ENCODE measurements around the gene TUBA1A.

DNA sequence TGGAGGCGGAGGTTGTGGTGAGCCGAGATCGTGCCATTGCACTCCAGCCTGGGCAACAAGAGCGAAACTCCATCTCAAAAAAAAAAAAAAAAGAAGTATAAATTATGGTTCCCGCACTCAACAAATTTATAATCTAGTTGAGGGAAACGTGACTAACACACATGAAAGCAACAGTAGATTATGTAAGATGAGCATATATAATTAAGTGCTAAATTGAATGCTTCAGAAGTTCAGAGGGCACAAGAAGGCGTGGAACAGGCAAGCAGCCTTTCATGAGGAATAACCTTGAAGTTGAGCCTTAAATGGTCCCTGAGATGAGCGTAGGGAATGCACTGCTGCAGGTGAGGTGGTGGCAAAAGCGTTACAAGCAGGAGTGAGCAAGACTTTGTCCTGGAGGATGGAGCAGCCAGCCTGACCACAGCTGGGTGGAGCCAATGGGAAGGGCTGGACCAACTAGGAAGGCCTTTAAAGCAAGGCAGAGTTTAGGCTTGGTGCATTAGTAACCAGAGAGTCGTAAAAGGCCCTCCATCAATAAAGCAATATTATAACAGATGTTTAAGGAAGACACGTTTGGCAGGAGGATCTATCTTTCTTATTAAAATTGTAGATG is 30.6 kb upstream of the TUBA1A start:
- TF ChIP-seq CTCF (IDR thresholded peaks at IDR 0.05) (no peak), POLR2A (IDR thresholded peaks at IDR 0.05) (no peak)
